Head of caudate nucleus (tissue), 42 donors: ENCODE measurements around the gene FHL2.
"Not testable (repeated sequence)": the region's sequence is repeated elsewhere in the genome, so short reads cannot be mapped to it uniquely, and the experiment has no call there.

Source experiments
- DNase-seq, 42 donors: peaks; one replicate each; pipeline versions ENCODE4 v3.0.0 to v3.0.0-alpha.2; 2020 to 2021; ENCODE audit warnings: mixed read lengths in 7 of 42
- intact Hi-C: fragments of 100-400 bp; cut with DNase I; formaldehyde crosslinking; loops from one replicate; pipeline ENCODE4 v1.15.0; 2022

Gene FHL2

DNA sequence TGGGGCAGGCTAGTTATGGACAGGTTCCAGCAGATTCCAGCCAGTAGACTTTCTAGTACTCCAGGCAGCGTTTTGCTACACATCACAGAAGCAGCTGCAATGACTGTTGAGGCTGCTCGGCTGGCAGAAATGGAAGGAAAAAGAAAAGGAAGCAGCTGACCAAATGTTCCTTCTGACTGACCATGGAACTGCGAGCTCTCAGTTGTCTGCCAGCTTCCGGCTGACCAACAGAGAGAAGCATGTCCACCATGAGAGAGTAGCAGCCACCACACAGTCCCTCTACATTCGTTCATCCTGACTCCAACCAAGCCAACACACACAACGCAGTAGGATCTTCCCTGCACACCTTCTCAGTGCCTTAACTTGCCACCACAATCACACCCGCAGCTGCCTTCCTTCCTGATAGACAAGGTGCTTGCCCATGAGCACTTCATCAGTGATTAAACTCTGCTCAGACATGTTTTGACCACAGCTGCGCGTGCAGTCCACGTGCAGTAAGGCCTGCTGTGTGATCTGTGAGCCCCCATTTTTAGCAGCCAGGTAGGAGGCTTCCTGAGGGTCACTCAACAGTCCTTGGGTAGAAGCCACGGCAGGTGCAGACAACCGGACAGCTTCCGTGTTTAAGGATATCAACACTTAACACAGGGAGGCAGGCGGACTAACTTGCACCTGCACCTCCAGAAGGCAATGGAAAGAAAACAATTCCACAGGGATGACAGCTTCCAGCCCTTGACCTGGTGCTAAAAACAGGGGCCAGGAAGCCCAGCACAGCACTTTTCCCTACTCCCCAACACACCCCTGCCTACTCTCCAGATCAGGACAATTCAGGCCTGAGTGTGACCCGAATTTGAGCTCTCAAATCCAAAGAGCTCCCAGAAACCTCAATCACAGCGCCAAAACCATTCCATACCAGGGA is 70.3 kb downstream of the FHL2 start:
- DNase-seq: peak in 17 of 42 donors; percentile 12 to 51 (median 32)
- intact Hi-C loops: no loop called here

DNA sequence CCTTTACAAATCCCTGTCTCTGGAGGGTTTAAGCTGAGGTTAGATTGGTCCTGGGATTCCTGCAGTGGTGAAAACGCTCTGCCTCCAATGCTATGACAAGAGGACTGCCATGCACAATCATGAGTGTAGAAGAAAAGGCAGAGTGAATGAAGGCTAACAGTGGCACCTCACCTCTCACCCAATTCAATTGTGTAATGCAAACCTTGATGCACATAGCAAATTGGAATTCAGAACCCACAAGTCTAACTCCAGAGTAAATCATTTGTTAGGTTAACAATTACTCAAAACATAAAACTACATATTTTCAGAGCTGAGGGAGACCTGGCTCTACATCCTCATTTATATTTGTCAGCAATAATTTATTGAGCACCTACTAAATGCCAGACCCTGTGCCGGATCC is 71.2 kb downstream of the FHL2 start:
- no peak for DNase-seq
- intact Hi-C loops: no loop called here

DNA sequence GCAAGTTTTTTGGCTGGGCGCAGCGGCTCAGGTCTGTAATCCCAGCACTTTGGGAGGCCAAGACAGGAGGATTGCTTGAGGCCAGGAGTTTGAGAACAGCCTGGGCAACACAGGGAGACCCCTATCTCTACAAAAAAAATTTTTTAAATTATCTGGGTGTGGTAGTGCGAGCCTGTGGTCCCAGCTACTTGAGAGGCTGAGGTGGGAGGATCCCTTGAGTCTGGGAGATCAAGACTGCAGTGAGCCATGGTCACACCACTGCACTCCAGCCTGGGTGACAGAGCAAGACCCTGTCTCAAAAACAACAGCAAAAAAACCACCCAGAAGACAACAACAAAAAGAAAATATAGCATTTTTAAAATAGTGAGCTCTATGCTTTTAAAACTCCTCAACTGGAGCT is 71.6 kb downstream of the FHL2 start:
- intact Hi-C loops, DNase-seq: not testable (repeated sequence)

DNA sequence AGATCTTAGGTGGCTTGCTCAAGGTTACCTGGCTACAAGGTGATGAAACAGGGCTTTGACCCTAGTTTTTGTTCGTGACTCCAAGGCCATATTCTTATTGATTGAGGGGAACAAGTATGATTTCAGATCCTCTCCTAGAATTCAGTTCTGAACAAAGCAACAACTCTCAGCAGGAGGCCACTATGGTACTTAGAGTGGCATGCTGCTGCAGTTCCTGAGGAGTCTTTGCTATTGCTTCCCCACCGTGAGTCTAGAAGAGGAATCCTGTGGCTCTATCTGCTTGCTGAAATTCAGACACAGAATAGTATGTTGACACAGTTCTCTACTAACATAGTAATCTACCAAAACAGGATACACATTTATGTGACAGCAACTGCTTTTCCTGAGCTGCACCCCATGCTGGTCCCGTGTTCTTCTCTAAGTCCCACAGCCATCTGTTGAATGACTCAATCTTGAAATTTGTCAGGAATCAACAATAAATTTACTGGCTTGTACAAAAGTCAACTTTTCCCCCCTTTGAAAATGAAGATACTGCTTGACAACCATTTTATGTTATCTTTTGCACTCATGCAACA is 73.4 kb downstream of the FHL2 start:
- DNase-seq: no peak
- intact Hi-C loops: no loop called here

DNA sequence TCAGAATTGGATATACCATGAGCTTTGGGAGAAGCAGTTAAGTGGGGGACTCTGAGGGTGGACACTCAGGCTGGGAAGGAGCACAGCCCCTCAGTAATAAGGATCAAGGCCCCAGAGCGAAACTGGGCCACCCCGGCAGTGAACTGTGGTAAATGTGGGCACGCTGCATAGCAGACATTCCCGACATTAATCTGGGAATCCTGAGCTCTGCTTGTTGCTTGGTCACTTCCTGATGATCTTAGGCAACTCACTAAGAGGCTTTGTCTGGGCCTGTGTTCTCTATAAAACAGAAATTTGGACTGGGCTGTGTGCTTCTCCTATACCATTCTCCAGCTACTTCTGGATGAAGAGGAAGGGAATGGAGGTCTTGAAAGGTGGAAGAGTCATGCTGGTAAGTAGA is 74.1 kb downstream of the FHL2 start:
- DNase-seq: no peak

DNA sequence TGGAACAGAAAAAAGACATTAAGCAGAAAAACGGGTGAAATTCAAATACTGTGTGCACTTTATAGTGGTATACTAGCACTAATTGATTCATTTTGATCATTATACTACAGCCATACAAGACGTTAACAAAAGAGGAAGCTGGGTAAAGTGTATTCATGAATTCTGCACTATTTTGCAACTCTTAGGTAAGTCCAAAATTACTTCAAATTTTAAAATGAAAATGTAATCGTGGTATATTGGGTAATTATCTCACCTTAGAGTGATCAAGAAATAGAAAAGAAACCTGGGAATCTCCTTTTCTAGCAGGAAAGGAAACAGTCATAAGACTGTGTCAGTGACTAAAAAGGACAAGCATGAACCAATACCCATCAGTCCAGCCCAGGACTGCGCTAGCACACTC is 74.8 kb downstream of the FHL2 start:
- no peak for DNase-seq
- intact Hi-C loops: no loop called here

More for the DNA sequence above, 74.1 kb downstream of the FHL2 start:
- intact Hi-C loops: no loop called here

GRCh38 chr2:105323111-105323510 is 75.7 kb downstream of the FHL2 start:
- DNase-seq: no peak
- intact Hi-C loops: no loop called here

DNA sequence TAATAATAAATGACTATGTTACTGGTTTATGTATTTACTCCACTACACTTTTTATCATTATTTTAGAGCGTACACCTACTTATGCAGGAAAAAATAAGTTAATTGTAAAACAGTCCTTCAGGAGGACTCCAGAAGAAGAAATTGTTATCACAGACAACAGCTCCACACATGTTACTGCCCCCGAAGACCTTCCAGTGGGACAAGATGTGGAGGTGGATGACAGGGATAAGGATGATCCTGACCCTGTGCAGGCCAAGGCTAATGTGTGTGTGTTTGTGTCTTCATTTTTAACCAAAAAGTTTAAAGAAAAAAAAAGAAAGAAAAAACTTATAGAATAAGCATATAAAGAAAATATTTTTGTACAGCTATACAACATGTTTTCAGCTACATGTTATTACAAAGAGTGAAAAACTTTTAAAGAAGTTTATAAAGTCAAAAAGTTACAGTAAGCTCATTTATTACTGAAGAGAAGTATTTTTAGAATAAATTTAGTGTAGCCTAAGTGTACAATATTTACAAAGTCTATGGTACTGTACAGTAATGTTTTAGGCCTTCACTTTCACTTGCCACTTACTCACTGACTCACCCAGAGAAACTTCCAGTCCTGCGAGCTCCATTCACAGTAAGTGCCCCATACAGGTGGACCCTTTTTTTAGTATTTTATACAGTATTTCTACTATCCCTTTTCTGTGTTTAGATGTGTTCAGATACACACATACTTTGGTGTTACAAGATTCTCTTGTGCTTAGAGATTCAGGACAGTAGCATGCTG is 76.8 kb downstream of the FHL2 start:
- intact Hi-C loops: no loop called here
- no peak for DNase-seq

- intact Hi-C loops: no loop called here
- no peak for DNase-seq
These were observed 78.1 kb downstream of the FHL2 start for GRCh38 chr2:105320651-105321215.

DNA sequence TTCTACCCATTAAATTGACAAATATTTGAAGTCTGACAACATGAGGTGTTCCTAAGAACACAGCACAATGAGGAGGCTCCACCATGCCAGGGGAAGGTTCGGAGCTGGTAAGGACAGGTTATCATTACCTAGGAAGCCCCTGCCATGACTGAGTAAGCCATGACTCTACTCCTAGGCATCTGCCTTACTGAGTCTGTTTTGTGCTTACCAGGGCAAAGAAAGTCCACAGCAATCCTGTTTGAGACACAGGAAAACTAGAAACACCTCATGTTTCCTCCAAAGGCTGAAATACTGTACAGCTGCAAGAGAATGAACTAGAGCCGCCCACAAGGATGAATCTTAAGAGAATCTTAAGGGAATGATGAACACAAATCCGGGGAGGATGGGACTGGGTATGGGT is 80.9 kb downstream of the FHL2 start:
- intact Hi-C loops: no loop called here
- peak in 4 of 42 donors; percentile 15 to 59 (median 30) for DNase-seq

GRCh38 chr2:105315314-105315713 is 83.5 kb downstream of the FHL2 start:
- DNase-seq: no peak
- intact Hi-C loops: no loop called here

DNA sequence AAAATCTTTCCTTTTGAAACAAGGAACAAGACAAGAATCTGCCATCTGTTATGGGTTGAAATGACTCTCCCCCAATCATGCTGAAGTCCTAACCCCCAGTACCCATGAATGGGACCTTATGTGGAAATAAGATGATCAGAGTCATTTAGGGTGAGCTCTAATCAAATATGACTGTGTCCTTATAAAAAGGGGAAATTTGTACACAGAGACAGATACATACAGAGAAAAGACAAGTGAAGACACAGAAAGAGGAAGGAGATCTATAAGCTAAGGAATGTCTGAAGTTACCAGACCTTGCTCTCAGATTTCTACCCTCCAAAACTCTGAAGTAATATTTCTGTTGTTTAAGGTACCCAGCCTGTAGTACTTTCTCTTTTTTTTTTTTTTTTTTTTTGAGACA is 85.0 kb downstream of the FHL2 start:
- intact Hi-C loops: no loop called here
- DNase-seq: no peak
